ENCODE data around the gene UBASH3B.

Gene UBASH3B

DNA sequence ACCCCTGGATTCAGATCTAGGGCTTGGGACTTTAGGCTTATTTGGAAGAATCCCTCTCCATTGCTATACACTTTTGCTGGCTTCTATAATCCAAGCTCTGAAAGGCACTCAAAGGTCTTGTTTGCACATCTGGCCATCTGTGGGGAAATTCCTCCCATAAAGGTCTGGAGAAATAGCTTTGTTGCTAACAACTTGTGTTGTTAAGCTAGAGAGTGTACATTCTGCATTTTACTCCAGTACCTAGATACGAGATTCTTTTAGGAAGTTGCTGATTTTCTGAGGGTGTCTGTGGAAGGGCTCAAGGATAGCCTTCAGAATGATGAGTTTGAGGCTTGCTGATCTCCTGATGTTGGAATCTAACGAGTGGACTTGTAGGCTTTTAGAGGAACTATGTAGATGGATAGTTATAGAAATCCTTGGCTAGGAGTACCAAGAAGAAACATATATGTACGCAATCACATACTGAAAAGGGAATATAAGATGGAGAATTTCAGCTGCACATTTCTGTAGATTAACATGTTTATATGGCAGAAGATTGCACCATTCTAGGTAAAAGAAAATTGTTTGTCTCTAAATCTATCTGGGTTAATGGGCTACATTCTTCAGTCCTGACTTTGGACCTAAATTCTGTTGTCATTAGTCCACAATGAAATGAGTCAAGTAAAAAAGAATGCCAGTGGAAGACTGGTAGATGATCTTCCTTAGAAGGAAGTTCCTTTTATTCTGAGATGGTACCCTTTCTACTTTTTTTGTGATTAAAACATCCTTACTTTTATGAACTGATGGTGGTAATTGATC lies 51.0 kb downstream of the UBASH3B start:
- no peak for DNase-seq (ENCODE audit: low read depth in 4 of 4, low spot score in 1 of 4)

DNA sequence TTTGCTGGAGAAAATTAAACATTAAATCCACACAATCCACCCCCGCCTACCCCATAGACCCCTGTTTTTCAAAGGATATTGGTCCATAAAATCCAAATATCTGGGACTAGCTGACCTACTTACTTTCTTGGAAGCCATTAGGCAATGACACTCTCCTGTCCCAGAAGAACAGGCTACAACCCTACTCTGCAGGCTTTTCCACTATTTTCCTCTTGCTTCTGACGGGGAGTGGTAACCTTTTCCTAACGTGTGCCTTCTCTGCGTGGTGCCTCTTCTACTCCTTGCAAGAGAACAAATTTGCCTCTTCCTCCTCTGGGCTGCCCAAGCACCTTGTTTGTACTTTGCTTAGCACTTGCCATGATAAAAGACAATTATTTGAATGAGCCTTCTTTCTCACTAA lies 51.6 kb downstream of the UBASH3B start:
- no peak for DNase-seq (ENCODE audit: low read depth in 4 of 4, low spot score in 1 of 4)

DNA sequence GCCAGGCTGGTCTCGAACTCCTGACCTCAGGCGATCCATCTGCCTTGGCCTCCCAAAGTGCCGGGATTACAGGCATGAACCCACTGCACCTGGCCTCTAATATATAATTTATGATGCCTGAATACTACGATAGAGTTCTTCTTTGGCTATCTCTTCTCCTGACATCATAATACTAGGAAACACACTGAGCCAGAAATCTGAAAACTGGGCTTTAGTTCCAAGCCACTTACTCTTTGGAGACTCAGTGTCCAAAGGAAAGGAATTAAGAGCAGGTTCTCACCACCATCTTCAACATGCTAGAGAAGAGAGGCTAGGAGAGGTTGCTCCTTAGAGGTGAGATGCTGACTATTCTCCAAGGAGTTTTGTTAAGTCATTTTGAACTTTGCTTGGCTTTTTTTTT lies 52.4 kb downstream of the UBASH3B start:
- no peak for DNase-seq (ENCODE audit: low read depth in 4 of 4, low spot score in 1 of 4)

DNA sequence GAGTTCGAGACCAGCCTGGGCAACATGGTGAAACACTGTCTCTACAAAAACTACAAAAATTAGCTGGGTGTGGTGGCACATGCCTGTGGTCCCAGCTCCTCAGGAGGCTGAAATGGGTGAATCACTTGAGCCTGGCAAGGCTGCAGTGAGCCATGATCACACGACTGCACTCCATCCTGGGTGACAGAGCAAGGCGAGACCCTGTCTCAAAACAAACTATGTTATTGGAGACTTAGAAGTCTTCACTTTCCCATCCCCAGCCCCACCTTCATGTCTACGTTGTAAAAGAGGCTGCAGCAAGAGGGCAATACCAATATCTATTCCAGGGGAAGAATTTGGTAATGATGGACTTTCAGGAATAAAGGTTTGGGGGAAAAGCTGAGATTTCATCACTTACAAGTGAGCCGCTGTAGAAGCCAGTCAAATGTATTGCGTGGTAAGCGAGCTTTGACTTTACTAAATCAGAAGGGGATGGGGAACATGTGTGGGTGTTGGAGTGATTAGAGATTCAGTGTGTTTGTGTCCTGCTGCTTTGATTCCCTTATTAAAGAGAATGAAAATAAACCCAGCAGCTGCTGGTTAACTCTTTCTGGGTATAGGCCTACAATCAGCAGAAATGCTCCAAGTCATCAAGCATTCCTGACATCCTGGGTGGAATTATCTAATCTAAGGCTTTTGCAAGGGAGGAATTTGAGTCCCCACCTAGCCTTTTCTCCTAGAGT lies 53.7 kb downstream of the UBASH3B start:
- DNase-seq (ENCODE audit: low read depth in 4 of 4, low spot score in 1 of 4), result no peak

DNA sequence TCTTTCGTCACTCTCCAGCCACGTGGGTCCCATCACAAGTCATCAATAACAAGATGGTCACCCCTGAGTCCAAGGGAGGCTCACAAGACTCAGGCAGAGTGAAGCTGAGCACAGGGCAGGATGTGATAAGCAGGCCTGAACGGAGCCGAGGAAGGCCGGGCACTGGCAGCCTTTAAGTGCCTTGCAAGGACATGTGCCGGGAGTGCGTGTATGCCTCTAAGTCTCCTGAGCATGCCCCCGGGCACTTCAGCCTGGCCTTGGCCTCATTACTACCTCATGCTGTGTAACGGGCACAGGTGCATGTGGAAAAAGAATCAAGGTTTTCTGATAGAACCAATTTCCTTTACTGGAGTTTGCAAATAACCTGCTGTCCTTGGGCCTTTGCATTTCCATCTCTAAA lies 55.8 kb downstream of the UBASH3B start:
- no peak for DNase-seq (ENCODE audit: low read depth in 4 of 4, low spot score in 1 of 4)

DNA sequence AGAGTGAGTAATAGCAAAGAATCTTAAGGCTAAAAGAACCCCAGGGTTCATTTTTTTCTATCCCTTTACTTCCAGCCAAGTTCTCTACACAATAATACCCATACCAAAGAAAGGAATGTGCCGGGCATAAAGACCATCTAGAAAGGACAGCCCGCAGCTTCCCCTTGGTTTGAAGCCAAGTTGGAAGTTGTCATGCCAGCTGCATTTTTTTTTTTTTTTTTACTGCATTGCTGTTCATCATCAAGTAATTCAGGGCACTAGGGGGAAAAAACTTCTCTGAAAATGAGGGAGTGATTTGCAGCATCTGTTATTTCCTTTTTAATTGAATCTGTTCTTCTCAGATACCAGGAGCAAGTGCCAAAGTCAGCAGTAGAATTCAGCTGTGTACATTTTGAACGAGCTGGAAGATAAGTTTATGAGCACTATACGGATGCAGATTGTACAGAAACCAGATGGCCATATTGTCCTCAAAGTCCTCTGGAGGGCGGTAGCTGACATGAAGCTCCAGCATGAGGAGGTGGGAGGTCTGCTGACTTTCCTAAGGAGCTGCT lies 56.4 kb downstream of the UBASH3B start:
- DNase-seq (ENCODE audit: low read depth in 4 of 4, low spot score in 1 of 4), result no peak

DNA sequence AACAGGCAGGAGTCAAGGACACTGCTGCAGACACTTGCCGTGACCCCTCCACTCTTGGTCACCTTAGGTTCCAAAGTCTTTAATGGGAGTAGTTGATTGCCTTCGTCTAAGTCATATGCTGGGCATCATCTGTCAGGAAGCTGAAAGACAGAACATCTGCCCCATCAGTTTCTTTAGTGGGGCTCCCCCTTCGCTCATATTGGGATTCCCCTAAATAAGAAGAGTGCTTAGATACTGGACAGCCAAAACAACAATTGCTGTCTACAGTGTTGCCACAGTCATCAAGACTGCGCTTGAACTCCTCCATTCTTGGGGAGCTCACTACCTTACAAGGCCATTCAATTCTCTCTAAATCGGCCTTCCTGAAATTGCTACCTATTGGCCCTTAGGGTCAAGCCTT lies 58.5 kb downstream of the UBASH3B start:
- DNase-seq (ENCODE audit: low read depth in 4 of 4, low spot score in 1 of 4), result no peak

DNA sequence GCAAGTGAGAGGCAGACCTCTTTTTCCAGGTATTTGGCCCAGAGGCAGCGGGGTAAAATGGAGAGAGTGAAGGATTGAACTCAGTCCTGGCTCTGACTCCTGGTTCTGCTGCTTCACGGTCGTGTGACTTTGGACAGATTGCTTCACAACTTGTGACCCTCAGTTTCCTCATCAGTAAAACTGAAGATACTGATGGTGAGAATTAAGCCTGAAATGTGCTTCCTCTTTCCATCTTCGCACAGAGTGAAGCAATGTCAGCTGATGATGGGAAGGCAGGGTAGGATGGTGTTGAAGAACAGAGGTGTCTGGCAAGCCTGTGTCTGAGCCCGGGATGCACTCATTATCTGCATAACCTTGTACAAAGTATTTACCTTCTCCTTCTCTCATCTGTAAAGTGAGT lies 59.0 kb downstream of the UBASH3B start:
- DNase-seq (ENCODE audit: low read depth in 4 of 4, low spot score in 1 of 4), result no peak

DNA sequence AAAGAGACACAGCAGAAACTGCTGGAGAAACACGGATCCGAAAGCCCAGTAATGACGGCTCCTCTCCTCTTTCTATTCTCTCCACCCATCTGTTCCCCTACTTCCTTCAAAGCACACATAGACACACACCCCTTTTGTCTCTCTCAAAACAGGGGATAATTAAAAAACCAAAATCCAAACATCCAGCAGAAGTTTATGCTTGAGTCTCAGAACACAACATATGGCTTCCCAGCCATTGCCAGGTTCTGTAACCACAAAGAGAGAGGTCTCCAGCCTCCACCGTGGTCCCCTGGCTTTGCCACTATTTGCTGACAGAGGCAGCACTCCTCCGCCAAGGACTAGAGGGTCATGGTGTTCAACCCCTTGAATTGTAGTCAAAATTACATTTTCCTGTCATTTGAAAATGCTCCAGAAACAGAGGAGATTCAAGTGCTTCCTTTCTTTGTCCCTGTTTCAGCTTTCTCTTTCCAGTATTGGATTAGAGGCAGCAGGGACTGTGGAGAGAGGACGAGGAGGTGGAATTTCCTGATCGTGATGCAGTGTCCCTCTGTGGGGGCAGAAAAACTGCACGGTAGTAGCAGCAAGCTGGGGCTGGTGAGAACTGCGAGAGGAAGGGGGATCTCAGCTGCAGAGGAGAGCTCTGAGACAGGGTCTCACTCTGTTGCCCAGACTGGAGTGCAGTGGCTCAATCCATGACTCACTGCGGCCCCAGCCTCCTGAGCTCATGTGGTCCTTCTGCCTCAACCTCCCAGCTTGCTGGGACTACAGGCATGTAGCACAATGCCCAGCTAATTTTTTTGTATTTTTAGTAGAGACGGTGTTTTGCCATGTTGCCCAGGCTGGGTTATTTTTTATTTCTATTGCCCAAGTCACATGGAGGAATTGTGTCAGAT lies 60.3 kb downstream of the UBASH3B start:
- no peak for DNase-seq (ENCODE audit: low read depth in 4 of 4, low spot score in 1 of 4)

DNA sequence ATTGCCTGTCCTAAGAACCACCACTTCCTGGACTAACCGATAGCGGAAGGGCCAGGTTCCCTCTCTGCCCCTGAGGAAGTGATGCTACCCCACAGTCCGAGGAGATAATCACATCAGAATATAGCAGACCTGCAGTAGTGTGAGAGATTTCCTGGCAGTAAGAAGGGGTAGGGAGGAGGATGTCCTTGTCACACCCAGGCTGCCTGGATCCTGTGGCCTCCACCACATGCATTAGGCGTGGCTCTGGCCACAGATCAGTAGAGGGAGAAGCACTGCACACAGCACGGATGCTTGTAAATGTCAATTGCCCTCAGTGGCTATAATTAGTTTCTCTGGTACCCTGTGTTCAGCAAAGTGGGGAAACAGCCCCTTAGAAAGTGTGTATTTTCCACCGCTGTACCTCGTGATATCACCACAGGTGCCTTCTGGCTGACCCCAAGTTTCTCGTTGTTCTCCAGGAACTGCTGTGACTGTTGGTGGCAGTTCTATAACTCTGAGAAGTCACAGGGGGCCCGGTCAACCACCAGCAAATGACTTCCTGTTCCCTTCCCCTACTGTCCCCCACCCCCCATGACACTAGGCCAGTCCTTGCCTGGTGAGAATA lies 61.8 kb downstream of the UBASH3B start:
- DNase-seq (ENCODE audit: low read depth in 4 of 4, low spot score in 1 of 4), result no peak

DNA sequence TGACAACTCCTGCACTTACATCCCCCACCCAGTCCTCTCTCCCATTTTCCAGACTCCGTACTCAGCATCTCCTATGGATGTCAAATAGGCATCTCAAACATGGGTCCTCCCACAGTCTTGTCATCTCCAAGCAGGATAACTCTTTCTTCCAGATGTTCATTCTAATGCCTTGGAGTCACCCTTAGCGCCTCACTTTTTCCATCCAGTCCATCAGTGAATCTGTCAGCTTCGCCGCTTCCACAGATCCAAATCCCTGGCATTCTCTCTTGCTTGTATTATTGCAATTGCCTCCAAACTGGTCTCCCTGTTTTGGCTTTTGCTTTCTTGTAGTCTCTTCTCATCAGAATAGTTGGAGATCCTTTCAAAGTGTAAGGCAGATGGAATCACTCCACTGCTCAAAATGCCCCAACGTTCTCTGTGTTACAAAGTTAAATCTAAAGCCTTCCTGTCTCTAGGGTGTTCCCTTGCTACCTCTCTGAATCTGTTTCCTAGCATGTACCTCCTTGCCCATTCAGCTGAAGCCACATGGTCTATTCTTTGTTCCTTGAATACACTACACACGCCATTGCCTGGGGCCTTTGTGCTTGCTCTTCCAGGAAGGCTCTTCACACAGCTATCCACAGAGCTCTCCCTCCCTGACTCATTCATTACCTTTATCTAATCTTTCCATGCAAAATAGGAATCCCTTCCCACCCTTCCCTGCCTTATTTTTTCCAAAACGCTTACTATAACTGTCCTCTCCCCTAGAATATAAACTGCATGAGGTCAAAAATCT lies 64.8 kb downstream of the UBASH3B start:
- no peak for DNase-seq (ENCODE audit: low read depth in 4 of 4, low spot score in 1 of 4)

DNA sequence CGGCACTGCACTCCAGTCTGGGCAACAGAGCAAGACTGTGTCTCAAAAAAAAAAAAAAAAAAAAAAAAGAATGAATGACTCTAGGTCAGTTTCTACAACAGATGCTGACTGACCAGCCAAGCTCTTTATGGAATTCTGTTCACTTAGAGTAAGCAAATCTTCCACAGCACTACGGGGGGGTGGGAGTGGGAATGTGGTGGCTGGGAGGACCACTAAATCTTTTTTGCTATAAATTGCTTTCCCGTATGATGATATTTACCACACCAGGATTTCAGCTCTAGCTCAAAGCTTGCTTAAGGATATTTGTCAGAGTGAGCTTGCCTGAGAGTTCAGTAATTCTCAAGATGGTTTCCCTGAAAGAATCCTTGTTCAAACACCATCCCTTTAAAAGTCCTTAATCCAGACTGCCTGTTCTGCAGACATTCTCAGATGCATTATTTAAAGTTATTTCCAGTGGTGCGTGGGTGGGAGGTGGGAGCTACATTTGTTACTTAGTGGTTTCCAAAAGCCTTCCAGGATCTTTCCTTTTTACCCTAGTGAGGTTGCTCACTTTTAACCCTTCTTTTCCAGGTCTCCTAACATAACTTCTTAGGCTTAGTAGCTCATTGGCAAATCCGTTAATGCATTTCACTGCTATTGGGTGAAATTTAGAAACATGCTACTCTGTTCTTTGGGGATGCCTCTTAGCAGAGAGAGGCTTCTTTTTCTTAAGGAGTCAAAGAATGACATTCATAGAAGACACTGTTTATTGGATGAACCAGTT lies 65.9 kb downstream of the UBASH3B start:
- DNase-seq (ENCODE audit: low read depth in 4 of 4, low spot score in 1 of 4), result no peak

DNA sequence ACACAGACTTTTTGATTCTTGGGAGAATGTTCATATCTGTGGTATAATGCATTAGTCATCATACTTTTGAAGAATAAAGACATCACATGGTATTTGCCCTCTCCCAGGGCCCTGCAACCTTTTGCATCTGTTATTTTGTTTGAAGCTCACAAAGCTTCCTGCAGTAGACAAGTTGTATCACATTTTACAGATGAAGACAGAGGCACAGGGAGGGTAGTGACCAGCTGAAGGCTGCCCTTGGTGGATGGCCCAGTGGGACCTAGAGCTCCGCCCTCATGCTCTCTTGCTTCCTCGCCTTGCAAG lies 66.4 kb downstream of the UBASH3B start:
- no peak for DNase-seq (ENCODE audit: low read depth in 4 of 4, low spot score in 1 of 4)

DNA sequence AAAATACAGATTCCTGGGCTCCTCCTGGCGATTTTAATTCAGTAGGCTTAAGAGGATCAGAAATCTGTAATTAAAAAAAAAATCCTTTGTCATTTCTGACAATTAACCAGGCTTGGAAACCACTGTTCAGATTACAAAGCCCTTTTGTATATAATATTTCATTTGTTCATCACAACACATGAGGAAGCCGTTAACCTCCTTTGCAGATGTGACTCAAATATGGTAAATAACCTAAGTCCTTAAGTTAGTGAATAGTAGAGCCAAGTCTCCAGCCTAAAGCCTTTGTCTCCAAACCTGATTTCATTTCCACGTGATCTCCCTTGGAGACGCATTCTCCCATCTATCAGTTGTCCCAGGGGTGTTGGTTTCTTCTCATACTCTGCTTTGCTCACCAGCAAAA lies 67.6 kb downstream of the UBASH3B start:
- DNase-seq (ENCODE audit: low read depth in 4 of 4, low spot score in 1 of 4), result no peak

DNA sequence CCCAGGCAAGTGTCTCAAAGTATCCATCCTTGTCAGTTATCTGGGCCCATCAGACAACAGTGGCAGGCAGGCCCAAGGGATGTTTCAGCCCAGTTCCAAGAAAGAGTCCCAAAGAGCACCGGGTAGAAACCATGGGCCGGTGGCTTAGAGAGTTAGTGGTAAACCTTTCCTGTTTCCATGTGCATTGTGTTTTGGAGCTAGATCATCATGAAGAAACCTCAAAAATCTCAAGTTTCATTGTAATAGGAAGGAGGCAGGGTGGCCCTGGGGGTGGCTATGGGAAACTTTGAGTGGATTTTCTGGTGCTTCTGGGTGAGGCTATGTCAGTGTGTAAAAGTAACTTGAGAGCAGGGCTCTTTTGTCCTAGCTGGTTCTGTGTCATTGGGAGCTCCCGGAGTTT lies 68.1 kb downstream of the UBASH3B start:
- DNase-seq (ENCODE audit: low read depth in 4 of 4, low spot score in 1 of 4), result peak in 1 of 4 experiments; percentile 42

DNA sequence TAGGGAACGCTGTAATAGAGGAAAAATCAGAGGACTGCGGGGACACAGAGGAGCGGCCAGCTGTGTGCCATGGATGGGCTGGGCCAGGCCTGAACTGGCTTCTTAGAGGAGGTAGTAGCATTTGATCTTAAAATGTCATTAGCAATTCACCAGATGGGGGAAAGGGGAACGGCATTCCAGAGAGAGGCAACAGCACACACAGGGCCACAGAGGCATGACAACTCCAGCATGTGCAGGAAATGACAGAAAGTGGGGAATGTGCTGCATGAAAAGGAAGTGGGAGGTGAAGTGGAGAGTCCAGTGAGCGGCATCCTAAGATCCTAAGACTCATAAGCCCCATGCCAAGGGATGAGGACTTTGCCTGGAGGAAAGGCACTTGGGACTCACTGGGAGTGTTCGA lies 69.0 kb downstream of the UBASH3B start:
- no peak for DNase-seq (ENCODE audit: low read depth in 4 of 4, low spot score in 1 of 4)

DNA sequence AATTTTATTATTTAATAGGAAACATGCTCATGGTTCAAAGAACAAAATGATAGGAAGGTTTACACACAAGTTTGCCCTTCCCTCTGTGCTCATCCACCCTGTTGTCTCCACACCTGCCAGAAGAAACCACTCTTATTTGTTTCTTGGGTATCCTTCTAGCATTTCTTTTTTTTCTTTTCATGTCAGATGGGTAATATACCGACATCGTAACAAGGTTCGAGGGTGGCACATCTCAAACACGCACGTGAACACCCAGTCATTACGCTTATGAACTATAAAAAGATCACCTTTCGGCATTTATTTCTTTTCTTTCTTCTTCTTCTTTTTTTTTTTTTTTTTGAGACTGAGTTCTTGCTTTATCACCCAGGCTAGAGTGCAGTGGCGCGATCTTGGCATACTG lies 70.5 kb downstream of the UBASH3B start:
- no peak for DNase-seq (ENCODE audit: low read depth in 4 of 4, low spot score in 1 of 4)

DNA sequence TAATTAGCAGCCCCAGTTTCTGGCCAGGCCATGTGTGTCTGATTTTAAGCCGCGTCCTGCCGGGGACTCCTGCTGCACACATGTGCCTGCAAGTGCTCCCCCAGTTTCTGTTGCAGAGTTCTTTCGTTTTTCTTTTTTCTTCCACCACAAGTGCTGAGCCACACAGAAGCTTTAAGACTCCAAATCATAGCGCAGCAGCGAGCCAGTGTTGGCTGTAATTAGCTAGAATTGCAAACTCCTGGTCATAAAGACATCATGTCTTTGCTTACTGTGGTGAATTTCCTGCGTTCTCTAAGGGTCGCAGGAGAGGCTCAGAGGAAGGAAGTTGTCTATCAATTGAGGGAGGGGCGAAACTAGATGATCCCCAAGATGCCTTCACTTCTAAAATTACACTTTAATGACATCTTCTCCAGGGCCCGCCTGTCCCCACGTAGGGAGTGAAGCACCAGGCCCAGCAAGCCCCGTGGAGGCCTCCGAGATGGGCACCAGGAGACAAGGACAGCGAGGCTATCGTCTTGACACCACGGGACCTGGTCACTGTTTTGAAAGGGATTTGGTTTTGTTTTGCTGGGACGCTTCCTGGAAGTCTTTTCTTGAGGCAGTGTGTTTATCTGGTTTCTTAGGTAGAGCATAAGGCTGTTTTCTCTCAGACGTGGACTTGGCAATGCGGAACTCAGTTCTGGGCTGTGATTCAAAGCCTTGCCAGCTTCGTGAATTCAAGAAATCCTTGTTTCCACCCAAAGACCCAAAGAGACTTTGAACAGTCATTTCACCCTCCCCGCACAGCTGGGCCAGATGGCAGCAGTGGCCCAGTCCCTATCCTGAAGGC lies 71.8 kb downstream of the UBASH3B start:
- DNase-seq (ENCODE audit: low read depth in 4 of 4, low spot score in 1 of 4), result no peak

DNA sequence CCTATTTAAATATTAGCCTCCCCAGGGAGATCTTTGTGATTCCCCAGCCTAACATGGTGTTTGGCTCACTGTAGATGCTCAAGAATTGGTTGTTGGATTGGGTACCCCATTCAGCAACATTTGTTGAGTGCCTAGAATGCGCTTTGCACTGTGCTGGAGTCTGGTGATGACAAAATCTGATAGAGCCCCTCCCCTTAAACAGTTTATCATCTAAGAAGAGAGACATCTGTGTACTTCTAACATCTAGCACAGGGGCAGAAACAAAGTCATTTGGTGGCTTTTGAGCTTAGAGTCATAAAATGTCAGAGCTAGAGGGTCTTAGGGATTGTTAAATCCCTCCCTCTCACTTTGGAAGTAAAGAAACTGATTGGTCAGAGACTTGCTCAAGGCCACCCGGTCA lies 73.0 kb downstream of the UBASH3B start:
- DNase-seq (ENCODE audit: low read depth in 4 of 4, low spot score in 1 of 4), result no peak
